Neural cell (in vitro differentiated cells): Measurements from ENCODE around the gene SACM1L. TPM values are rescaled to one million over a fixed set of nuclear protein-coding genes. Genes with fewer than 3 reads are reported as not detected.

Experiments used
- H2AFZ ChIP-seq: fragments of 200-600, 300-800 bp; sonication (generic), shearing (Covaris generic); 2 replicates; pipeline ENCODE4 v1.6.0; 2014; ENCODE audit warnings: low read depth, mild to moderate bottlenecking, antibody characterized with exemption, low read length, moderate library complexity
- H3F3A ChIP-seq: fragments of 200-600 bp; shearing (Covaris generic); 2 replicates; pipeline ENCODE4 v1.6.1; 2016; ENCODE audit warnings: mild to moderate bottlenecking, moderate library complexity, mixed read lengths, antibody characterized with exemption, low read length; ENCODE audit not compliant: insufficient read depth, poor library complexity, severe bottlenecking
- H3K27ac ChIP-seq: fragments of 200-600, 300-800 bp; sonication (generic), shearing (Covaris generic); 2 replicates; pipeline ENCODE4 v1.5.1; 2014; ENCODE audit warnings: mild to moderate bottlenecking, low read length, moderate library complexity
- H3K27me3 ChIP-seq: fragments of 300-800, 200-600 bp; sonication (generic), shearing (Covaris generic); 2 replicates; pipeline ENCODE4 v1.6.0; 2014; ENCODE audit warnings: mild to moderate bottlenecking, low read depth, low read length, moderate library complexity; ENCODE audit not compliant: insufficient read depth
- H3K36me3 ChIP-seq: fragments of 300-800, 200-600 bp; sonication (generic), shearing (Covaris generic); 2 replicates; pipeline ENCODE4 v1.5.1; 2014; ENCODE audit warnings: mild to moderate bottlenecking, antibody characterized with exemption, low read length, moderate library complexity; ENCODE audit not compliant: insufficient read depth
- H3K4me2 ChIP-seq: fragments of 300-800, 200-600 bp; sonication (generic), shearing (Covaris generic); 2 replicates; pipeline ENCODE4 v1.6.0; 2014; ENCODE audit warnings: mild to moderate bottlenecking, low read length
- H3K4me3 ChIP-seq: fragments of 300-800, 200-600 bp; sonication (generic), shearing (Covaris generic); 2 replicates; pipeline ENCODE4 v1.5.1; 2014; ENCODE audit warnings: mild to moderate bottlenecking, low read length, moderate library complexity
- H3K79me2 ChIP-seq: fragments of 200-600 bp; shearing (Covaris generic); replicated peaks from 2 replicates; pipeline ENCODE4 v1.6.0; 2014; ENCODE audit warnings: mild to moderate bottlenecking, low read length, moderate library complexity; ENCODE audit not compliant: insufficient read depth
- H3K9ac ChIP-seq: fragments of 300-800, 200-600 bp; sonication (generic), shearing (Covaris generic); 2 replicates; pipeline ENCODE4 v1.6.1; 2016; ENCODE audit warnings: mild to moderate bottlenecking, low read length, mixed read lengths
- H3K9me2 ChIP-seq: fragments of 200-600 bp; shearing (Covaris generic); 2 replicates; pipeline ENCODE4 v1.6.1; 2016; ENCODE audit warnings: mild to moderate bottlenecking, low read length, mixed read lengths; ENCODE audit not compliant: insufficient read depth
- H3K9me3 ChIP-seq: fragments of 200-600, 300-800 bp; sonication (generic), shearing (Covaris generic); 2 replicates; pipeline ENCODE4 v1.6.1; 2016; ENCODE audit warnings: mild to moderate bottlenecking, mixed run types, low read length, moderate library complexity, mixed read lengths
- H4K20me1 ChIP-seq: fragments of 200-600 bp; shearing (Covaris generic); 2 replicates; pipeline ENCODE4 v1.6.1; 2016; ENCODE audit warnings: mild to moderate bottlenecking, mixed run types; ENCODE audit not compliant: insufficient read depth
- CTCF ChIP-seq: fragments of 450-650 bp; IDR thresholded peaks from 2 replicates; pipeline ENCODE4 v1.5.1; 2014; ENCODE audit warnings: antibody characterized with exemption, mild to moderate bottlenecking, moderate library complexity; ENCODE audit not compliant: poor library complexity, severe bottlenecking
- EP300 ChIP-seq: fragments of 450-650 bp; conservative IDR thresholded peaks from 2 replicates; pipeline ENCODE4 v1.6.1; 2014; ENCODE audit warnings: antibody characterized with exemption, mild to moderate bottlenecking, moderate library complexity; ENCODE audit not compliant: poor library complexity, severe bottlenecking
- EZH2 ChIP-seq: fragments of 200-600, 300-800 bp; shearing (Covaris generic), sonication (generic); IDR thresholded peaks from 2 replicates; pipeline ENCODE4 v1.6.1; 2014; ENCODE audit warnings: antibody characterized with exemption, low read length, borderline replicate concordance, mild to moderate bottlenecking; ENCODE audit not compliant: insufficient read depth, poor library complexity, severe bottlenecking
- MXI1 ChIP-seq: fragments of 450-650 bp; conservative IDR thresholded peaks from 2 replicates; pipeline ENCODE4 v1.6.1; 2014; ENCODE audit warnings: antibody characterized with exemption, mild to moderate bottlenecking; ENCODE audit not compliant: poor library complexity, severe bottlenecking
- POLR2AphosphoS5 ChIP-seq: IDR thresholded peaks from 2 replicates; pipeline ENCODE4 v1.6.1; 2012
- RAD21 ChIP-seq: fragments of 450-650 bp; conservative IDR thresholded peaks from 2 replicates; pipeline ENCODE4 v1.6.1; 2014; ENCODE audit warnings: antibody characterized with exemption, mild to moderate bottlenecking, moderate library complexity
- REST ChIP-seq: IDR thresholded peaks from 2 replicates; pipeline ENCODE4 v1.6.1; 2012; ENCODE audit warnings: borderline replicate concordance
- SMC3 ChIP-seq: fragments of 450-650 bp; conservative IDR thresholded peaks from 2 replicates; pipeline ENCODE4 v1.6.1; 2014; ENCODE audit warnings: antibody characterized with exemption, mild to moderate bottlenecking, moderate library complexity; ENCODE audit not compliant: poor library complexity
- TAF1 ChIP-seq: IDR thresholded peaks from 2 replicates; pipeline ENCODE4 v1.6.1; 2012; ENCODE audit warnings: low read depth
- polyA plus RNA-seq: library from polyadenylated mRNA; depleted of rRNA; stranded (reverse); fragments of >200 nt; gene quantifications from 2 replicates; pipeline ENCODE4 v1.2.3, GENCODE V29; 2014
- small RNA-seq, 3 experiments: library from RNA; depleted of rRNA; stranded (forward); fragments of <200 nt; gene quantifications; one replicate each; pipeline ENCODE3, GENCODE V24; 2012

The SACM1L gene
- polyA plus RNA-seq, 1 donor from 2014 or later, result 66.2 TPM

- no peak overlapping the region for H3K27ac ChIP-seq
- TF ChIP-seq RAD21, result no peak
- no peak for TF ChIP-seq SMC3
- no peak for TF ChIP-seq POLR2AphosphoS5
- no peak for TF ChIP-seq CTCF
- no peak for TF ChIP-seq MXI1
- TF ChIP-seq EZH2, result no peak
- TF ChIP-seq EP300, result no peak
- no peak for TF ChIP-seq REST
- TF ChIP-seq TAF1, result no peak
These were observed 105.5 kb downstream of the SACM1L start for GRCh38 chr3:45794660-45795059.

More at GRCh38 chr3:45794660-45795059, 105.5 kb downstream of the SACM1L start:
- Histone ChIP-seq H3K4me3 (no peak overlapping the region), H3K9ac (no peak overlapping the region), H3K9me3 (no peaks in the 10 kb centered on the region), H3K27me3 (peaks cover 50% of the 10 kb centered on the region), H3K9me2 (no peaks in the 10 kb centered on the region), H3F3A (no peaks in the 10 kb centered on the region), H3K36me3 (no peaks in the 10 kb centered on the region), H2AFZ (no peak overlapping the region), H3K4me2 (no peak overlapping the region), H4K20me1 (no peaks in the 10 kb centered on the region), H3K79me2 (no peaks in the 10 kb centered on the region)

Small RNA genes within 50 kb of the gene (small RNA-seq; reads per million reads assigned to genes)
- gene RN7SL145P, result 0 to 0.07 (median 0) reads per million in 3 experiments

Other genes starting within 250 kb of the SACM1L start
- 1.9 and 2.4 TPM in 2 replicates for gene LIMD1, start 94.6 kb upstream of the SACM1L start, polyA plus RNA-seq
- not detected in 2 replicates for gene SLC6A20, start 107.1 kb downstream of the SACM1L start, polyA plus RNA-seq
- gene LZTFL1, start 152.7 kb downstream of the SACM1L start, polyA plus RNA-seq, result 26.8 and 27.6 TPM in 2 replicates
- not detected in 2 replicates for gene CCR9, start 197.1 kb downstream of the SACM1L start, polyA plus RNA-seq